Measurements from ENCODE around the gene SETD2. TPM values are rescaled to one million over a fixed set of nuclear protein-coding genes. Genes with fewer than 3 reads are reported as not detected.

SETD2 gene
- total and polyA plus RNA-seq, 10 donors, result 10.4 to 94.0 (median 63.8) TPM

- Histone ChIP-seq H3K36me3 (peaks cover 0 to 94% (median 27%) of the 10 kb centered on the region in 6 donors), H3K27me3 (replicated peaks in 1 of 7) (no peaks in the 10 kb centered on the region), H3K4me1 (no peaks in the 10 kb centered on the region), H3K9me3 (no peaks in the 10 kb centered on the region), H3K27ac (no peak overlapping the region), H3K4me3 (no peak overlapping the region)
- WGBS, 5 donors, result 92 to 96% (median 92%) methylated on average over 1 of the region's 1 CpG
- intact Hi-C loops (cut with DNase I; ENCODE audit: low total_unique reads), result no loop called here
- TF ChIP-seq POLR2AphosphoS5 (IDR thresholded peaks at IDR 0.05) (no peak), POLR2A (IDR thresholded peaks at IDR 0.05) (no peak)
- no peak for DNase-seq
Observed at GRCh38 chr3:47065058-47065457, 98.9 kb downstream of the SETD2 start.

GRCh38 chr3:47057212-47057671 is 106.7 kb downstream of the SETD2 start:
- DNase-seq, result no peak
- TF ChIP-seq POLR2AphosphoS5 (IDR thresholded peaks at IDR 0.05) (peak in 1 of 3 donors; percentile 16), POLR2A (IDR thresholded peaks at IDR 0.05) (no peak)
- Histone ChIP-seq H3K36me3 (peaks cover 0 to 88% (median 35%) of the 10 kb centered on the region in 6 donors), H3K4me3 (peak overlapping the region in 1 of 8 donors; percentile 15), H3K27ac (peak overlapping the region in 5 of 8 donors; percentile 26 to 68 (median 65)), H3K27me3 (replicated peaks in 1 of 7) (no peaks in the 10 kb centered on the region), H3K4me1 (peaks cover 0 to 37% (median 8%) of the 10 kb centered on the region in 6 donors), H3K9me3 (no peaks in the 10 kb centered on the region)
- WGBS, 5 donors, result 60 to 77% (median 68%) methylated on average over 6 of the region's 6 CpGs
- intact Hi-C loops (cut with DNase I; ENCODE audit: low total_unique reads), result no loop called here

GRCh38 chr3:47056705-47057104 is 107.2 kb downstream of the SETD2 start:
- WGBS, 5 donors, result 96 to 100% (median 97%) methylated on average over 3 of the region's 3 CpGs

GRCh38 chr3:47054412-47054811 is 109.5 kb downstream of the SETD2 start:
- no peaks in the 10 kb centered on the region for H3K9me3 ChIP-seq
- H3K27me3 ChIP-seq (replicated peaks in 1 of 7), result no peaks in the 10 kb centered on the region
- H3K4me1 ChIP-seq, result peaks cover 0 to 49% (median 11%) of the 10 kb centered on the region in 6 donors
- H3K4me3 ChIP-seq, result no peak overlapping the region
- TF ChIP-seq POLR2A (IDR thresholded peaks at IDR 0.05) (no peak), POLR2AphosphoS5 (IDR thresholded peaks at IDR 0.05) (no peak), CTCF (IDR thresholded peaks at IDR 0.05 in 8 of 11, conservative IDR thresholded peaks at IDR 0.05 in 3 of 11) (no peak)
- no peak overlapping the region for H3K27ac ChIP-seq
- peaks cover 0 to 70% (median 29%) of the 10 kb centered on the region in 6 donors for H3K36me3 ChIP-seq
- intact Hi-C loops (cut with DNase I; ENCODE audit: low total_unique reads), result no loop called here
- no peak for DNase-seq

More at GRCh38 chr3:47056705-47057104, 107.2 kb downstream of the SETD2 start:
- Histone ChIP-seq H3K27ac (peak overlapping the region in 5 of 8 donors; percentile 26 to 68 (median 65)), H3K4me3 (peak overlapping the region in 1 of 8 donors; percentile 15), H3K4me1 (peaks cover 0 to 37% (median 8%) of the 10 kb centered on the region in 6 donors), H3K36me3 (peaks cover 0 to 86% (median 34%) of the 10 kb centered on the region in 6 donors), H3K9me3 (no peaks in the 10 kb centered on the region), H3K27me3 (replicated peaks in 1 of 7) (no peaks in the 10 kb centered on the region)
- TF ChIP-seq POLR2AphosphoS5 (IDR thresholded peaks at IDR 0.05) (no peak), POLR2A (IDR thresholded peaks at IDR 0.05) (no peak), CTCF (IDR thresholded peaks at IDR 0.05 in 8 of 11, conservative IDR thresholded peaks at IDR 0.05 in 3 of 11) (no peak)
- intact Hi-C loops (cut with DNase I; ENCODE audit: low total_unique reads), result no loop called here
- DNase-seq, result no peak

GRCh38 chr3:47047673-47048072 is 116.2 kb downstream of the SETD2 start:
- Histone ChIP-seq H3K9me3 (no peaks in the 10 kb centered on the region), H3K27me3 (replicated peaks in 1 of 7) (no peaks in the 10 kb centered on the region), H3K4me3 (no peak overlapping the region), H3K4me1 (peaks cover 0 to 29% (median 10%) of the 10 kb centered on the region in 6 donors), H3K36me3 (peaks cover 0 to 54% (median 36%) of the 10 kb centered on the region in 6 donors), H3K27ac (peak overlapping the region in 1 of 8 donors; percentile 23)
- intact Hi-C loops (cut with DNase I; ENCODE audit: low total_unique reads), result no loop called here
- no peak for DNase-seq
- no peak for TF ChIP-seq CTCF (IDR thresholded peaks at IDR 0.05 in 8 of 11, conservative IDR thresholded peaks at IDR 0.05 in 3 of 11)
- no peak for TF ChIP-seq POLR2AphosphoS5 (IDR thresholded peaks at IDR 0.05)
- TF ChIP-seq POLR2A (IDR thresholded peaks at IDR 0.05), result no peak
